ENCODE results near the gene NPFFR1.
"Not testable (repeated sequence)": the region's sequence is repeated elsewhere in the genome, so short reads cannot be mapped to it uniquely, and the experiment has no call there.

GRCh38 chr10:70239077-70239976 lies 44.5 kb downstream of the NPFFR1 start:
- TF ChIP-seq CTCF (IDR thresholded peaks at IDR 0.05; ENCODE audit: low read depth, low read length, missing input control); EGR1 (IDR thresholded peaks at IDR 0.05; ENCODE audit: low read depth in 2 of 2); MAX (IDR thresholded peaks at IDR 0.05); GABPA (IDR thresholded peaks at IDR 0.05 in 1 of 2, conservative IDR thresholded peaks at IDR 0.05 in 1 of 2); RAD21 (IDR thresholded peaks at IDR 0.05); JUND (IDR thresholded peaks at IDR 0.05): not testable (repeated sequence)
